IPS DF 4.7 (cell line): Measurements from ENCODE around the gene ARRB1.
A peak's percentile ranks its signal among the peaks of the same experiment; 100 is the strongest.

ENCODE experiments used
- DNase-seq: peaks from one replicate; pipeline ENCODE4 v3.0.0-alpha.2; 2013; ENCODE audit warnings: low spot score; ENCODE audit errors: extremely low read depth

ARRB1 gene

DNA sequence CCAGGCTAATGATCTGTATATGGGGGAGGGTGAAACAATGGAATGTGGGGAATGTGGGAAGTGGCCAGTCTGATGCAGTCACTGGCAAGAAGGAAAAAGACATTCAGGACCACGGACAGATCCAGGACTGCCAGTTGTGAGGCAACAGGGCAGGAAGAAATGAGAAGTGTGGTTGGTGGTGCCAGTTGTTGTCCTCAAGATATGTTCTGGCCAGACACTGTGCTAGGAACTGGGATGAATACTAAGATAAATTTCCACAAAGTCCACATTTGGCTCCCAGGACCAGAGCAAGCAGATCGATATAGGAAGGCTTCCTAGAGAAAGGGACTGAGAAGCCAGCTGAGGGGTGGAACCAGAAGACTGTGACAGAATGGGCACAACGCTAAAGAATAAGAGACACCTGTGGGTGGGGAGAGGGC lies 117.7 kb downstream of the ARRB1 start:
- DNase-seq, result no peak

DNA sequence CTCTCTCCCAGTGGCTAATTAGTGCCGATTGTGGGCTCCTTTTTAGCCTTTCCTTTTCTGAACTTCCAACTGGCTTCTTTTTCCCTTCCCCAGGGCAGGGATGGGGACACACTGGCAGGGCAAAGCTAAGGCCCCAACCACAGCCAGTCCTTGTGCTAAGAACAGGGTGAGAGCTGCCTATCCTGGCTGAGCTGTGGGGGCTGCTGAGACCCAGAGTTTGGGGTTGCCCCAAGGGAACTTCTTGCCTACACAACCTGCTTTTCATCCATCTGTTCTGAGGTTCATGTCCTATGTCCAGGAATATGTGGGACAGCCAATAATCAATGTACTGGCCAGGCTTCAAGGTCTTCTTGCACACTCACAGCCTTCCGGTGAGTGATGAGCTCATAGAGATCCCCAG lies 120.8 kb downstream of the ARRB1 start:
- no peak for DNase-seq

DNA sequence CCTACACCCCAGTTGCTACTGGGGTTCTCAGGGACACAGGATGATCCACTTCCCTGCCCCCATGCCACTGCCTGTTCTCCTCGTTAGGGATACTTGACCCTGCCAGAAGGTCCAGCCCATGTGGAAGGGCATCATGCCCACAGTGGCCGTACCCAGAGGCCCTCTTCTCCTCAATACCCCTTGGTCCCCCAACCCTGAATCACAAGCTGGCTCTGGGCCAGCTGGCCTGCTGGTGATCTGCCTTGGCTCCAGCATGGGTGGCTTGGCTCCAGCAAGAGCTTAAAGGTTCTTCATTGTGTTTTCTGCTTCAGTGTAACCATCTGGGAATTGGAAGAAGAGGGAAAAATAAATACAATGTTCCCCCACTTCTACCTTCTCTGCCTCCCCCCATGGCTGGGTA lies 122.0 kb downstream of the ARRB1 start:
- DNase-seq, result no peak

DNA sequence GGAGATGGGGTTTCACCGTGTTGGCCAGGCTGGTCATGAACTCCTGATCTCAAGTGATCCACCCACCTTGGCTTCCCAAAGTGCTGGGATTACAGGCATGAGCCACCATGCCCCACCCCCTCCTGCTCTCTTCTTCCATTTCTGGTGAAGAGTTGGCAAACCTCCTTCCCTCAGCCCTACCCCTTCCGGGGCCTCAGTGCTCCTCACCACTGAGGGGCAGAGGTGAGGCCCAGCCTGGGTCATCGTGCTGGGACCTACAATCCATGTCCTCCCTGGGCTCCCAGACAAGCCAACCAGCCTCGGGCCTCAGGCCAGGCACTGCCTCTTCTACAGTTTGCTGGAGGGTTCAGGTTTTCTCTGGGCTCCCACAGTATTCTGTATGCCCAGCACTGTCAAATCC lies 125.7 kb downstream of the ARRB1 start:
- DNase-seq, result no peak

DNA sequence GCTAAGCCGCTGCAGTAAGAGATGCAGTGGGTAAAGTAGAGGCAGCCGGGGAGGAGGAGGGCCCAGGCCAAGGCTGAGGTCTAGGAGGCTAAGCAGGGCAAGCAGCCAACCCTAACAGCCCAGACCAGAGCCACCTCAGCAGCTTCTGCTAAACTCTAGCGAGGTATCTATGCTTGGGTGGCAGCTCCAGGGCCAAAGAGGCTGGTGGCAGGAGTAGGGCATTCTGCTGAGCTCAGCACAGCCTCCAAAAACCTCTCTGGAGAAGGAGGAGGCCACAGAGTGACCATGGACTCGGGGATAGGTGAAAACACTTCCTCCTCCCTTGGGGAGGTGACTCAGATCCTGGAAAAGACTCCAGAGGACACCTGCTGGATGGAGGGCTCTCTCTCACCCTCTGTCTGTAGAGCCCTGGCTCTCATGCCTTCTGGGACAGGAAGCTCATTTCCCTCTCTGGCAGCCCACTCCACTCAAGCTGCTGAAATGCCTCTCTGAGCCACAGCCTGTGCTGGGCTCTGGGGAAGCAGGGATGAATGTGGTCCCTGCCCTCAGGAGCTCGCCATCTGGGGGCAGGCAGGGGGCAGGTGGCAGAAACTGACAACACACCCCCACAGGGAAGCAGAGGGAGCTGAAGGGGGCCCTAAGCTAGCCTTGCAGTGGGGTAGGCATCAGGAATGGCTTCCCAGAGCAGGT lies 127.4 kb downstream of the ARRB1 start:
- no peak for DNase-seq

- no peak for DNase-seq
These were observed 131.6 kb downstream of the ARRB1 start for GRCh38 chr11:75219869-75220268.

DNA sequence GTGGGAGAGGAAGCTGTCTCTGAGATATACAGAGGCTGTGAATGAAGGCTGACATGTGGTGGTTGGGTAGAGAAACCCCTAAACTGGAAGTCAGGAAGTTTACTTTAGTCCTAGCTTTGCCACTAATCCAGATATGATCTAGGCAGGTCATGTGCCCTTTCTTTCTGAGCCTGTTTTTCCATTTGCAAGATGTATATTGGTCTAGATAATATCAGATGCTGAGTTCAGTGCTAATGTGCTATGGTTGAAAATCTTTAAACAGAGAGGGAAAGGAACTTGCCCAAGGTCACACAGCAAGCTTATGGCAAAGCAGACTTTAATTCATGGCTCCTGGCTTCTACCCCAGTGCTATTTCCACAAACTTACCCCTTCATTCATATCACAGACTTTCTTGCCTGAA lies 136.6 kb downstream of the ARRB1 start:
- no peak for DNase-seq

GRCh38 chr11:75214411-75214821 lies 137.0 kb downstream of the ARRB1 start:
- DNase-seq, result peak; percentile 58
